Natural killer cell treated with Interleukin-12 subunit alpha and Interleukin-12 subunit beta and Interleukin-15 and Interleukin-18, amount 100 ng/mL, for 72 hours (primary cell): ENCODE measurements around the gene SLC25A51. TPM values are rescaled to one million over a fixed set of nuclear protein-coding genes. Genes with fewer than 3 reads are reported as not detected.

Source experiments
- ATAC-seq, 2 donors: fragments of 150-1000 bp; cut with Tn5 transposase in 1 of 2; sonication (Bioruptor Pico), chemical (Tn5 transposase) in 1 of 2; 2 replicates each; pipeline ENCODE4 v1.10.0; 2021
- DNase-seq: peaks from one replicate; pipeline ENCODE4 v3.0.0; 2022; ENCODE audit warnings: low spot score
- H3K27ac Mint-ChIP-seq, 2 donors: 1 replicate in 1 of 2; 2 replicates in 1 of 2; pipeline ENCODE4 v1.8.0; 2022; ENCODE audit warnings: mixed read lengths in 2 of 2, mild to moderate bottlenecking in 1 of 2, moderate library complexity in 1 of 2
- H3K27me3 Mint-ChIP-seq, 2 donors: 1 replicate in 1 of 2; 2 replicates in 1 of 2; pipeline ENCODE4 v1.8.0; 2022; ENCODE audit warnings: mixed read lengths in 2 of 2
- H3K36me3 Mint-ChIP-seq: one replicate; pipeline ENCODE4 v1.8.0; 2022; ENCODE audit warnings: mixed read lengths
- H3K4me1 Mint-ChIP-seq, 2 donors: 1 replicate in 1 of 2; 2 replicates in 1 of 2; pipeline ENCODE4 v1.8.0; 2022; ENCODE audit warnings: low read depth in 2 of 2, mixed read lengths in 2 of 2, mild to moderate bottlenecking in 1 of 2
- H3K4me3 Mint-ChIP-seq: one replicate; pipeline ENCODE4 v1.8.0; 2022; ENCODE audit warnings: mixed read lengths
- H3K9me3 Mint-ChIP-seq: 2 replicates; pipeline ENCODE4 v1.8.0; 2022; ENCODE audit warnings: mixed read lengths
- total RNA-seq, 2 donors: library from RNA; stranded (reverse); gene quantifications; one replicate each; pipeline ENCODE4 v1.2.3, GENCODE V29; 2022

Gene SLC25A51
- total RNA-seq, 2 donors from 2014 or later: 28.7 to 34.7 TPM

DNA sequence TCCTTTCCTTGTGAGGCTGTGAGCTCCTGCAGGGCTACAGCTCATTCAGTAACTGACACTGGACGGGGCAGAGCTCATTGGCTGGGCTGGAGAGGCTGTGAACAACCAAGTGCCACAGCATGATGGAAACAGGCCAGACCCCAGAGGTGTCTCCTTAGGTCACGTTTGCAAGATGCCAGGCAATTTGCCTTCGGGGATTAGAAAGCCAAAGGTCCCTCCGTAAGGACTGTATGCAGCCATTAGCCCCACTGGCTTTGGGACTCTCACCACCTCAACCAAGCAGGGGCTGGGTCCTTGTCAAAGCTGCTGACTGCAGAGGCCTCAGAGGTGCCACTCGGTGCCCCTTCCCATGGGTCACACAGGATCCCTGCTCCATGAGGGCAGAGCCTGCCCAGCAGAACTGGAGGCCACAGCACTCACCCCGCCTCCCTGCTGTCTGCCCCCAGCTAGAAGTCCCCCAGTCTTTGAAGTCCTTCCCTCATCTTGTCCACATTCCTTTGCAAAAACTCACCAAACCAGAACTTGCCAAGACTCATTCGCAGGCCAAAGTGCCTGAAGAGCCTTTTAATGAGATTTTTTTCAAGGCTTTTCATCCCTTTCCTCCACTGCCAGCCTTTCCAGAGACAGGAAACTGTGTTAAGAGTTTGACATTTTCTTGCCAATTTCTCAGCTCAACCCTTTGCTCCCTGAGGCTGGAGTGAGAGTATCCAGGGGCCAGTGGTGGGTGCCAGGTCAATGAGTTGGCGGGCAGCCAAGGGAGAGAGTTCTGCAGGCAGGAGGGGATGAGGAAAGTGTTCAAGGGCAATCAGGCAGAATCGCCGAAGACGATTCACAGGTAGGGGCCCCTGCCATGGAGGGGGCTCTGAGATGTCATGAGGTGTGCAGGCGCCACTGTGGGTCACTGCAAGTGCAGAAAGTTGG, 39.7 kb upstream of the SLC25A51 start:
- H3K36me3 Mint-ChIP-seq: no peaks in the 10 kb centered on the region
- no peak overlapping the region for H3K27ac Mint-ChIP-seq
- no peaks in the 10 kb centered on the region for H3K27me3 Mint-ChIP-seq
- DNase-seq: no peak
- no peaks in the 10 kb centered on the region for H3K4me1 Mint-ChIP-seq
- H3K9me3 Mint-ChIP-seq: no peaks in the 10 kb centered on the region
- no peak for ATAC-seq
- no peak overlapping the region for H3K4me3 Mint-ChIP-seq

DNA sequence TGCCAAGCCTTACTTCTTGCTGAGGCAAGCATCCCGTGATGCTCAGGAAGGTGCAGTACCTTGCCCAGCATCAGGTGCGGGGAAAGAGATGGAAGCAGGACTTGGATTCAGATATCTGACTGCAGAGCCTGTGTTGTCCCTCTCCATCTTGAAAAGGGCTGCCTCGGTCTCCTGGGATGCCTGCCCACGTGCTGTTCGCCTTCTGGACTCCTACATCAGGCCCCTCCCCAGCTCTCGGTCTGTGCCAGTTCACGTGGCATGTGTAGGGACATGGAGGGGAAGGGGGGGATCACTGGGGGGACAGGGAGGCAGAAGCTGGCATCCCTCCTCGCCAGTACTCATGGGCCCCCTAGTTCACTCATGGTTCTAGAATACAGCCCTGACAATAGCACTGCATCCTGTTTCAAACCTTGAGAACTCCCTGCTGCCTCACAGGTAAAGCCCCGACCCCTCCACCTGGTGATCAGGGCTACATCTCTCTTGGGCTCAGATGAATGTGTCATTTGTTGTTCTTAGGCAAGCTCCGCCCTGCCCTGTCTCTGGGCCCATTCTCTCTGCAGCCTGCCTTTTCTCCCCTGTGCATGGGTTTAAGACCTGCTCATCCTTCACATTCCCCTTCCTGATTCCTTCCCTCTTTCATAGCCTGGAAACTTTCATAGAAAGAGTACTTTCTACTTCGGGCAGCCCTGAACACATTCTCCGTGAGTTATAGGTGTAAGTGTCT, 38.9 kb upstream of the SLC25A51 start:
- no peaks in the 10 kb centered on the region for H3K4me1 Mint-ChIP-seq
- H3K36me3 Mint-ChIP-seq: no peaks in the 10 kb centered on the region
- DNase-seq: no peak
- H3K27me3 Mint-ChIP-seq: no peaks in the 10 kb centered on the region
- no peaks in the 10 kb centered on the region for H3K9me3 Mint-ChIP-seq
- no peak overlapping the region for H3K27ac Mint-ChIP-seq
- H3K4me3 Mint-ChIP-seq: no peak overlapping the region
- no peak for ATAC-seq

DNA sequence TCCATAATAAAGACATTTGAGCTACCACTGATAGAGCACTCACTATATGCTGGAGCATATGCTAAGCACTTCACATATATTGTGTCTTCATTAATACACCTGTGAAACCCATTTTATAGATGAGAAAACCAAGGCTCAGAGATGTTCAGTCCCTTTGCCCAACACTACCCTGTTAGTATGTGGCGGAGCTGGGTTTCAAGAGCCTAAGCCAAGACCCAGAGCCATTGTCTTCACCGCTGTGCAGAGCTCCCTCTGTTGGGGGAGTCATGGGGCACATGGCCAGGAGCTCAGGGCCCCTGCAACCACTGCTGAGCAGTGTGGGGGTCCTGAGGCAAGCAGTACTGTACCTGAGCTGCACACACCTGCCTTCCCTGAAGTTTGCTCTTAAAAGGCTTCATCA, 37.3 kb upstream of the SLC25A51 start:
- no peaks in the 10 kb centered on the region for H3K9me3 Mint-ChIP-seq
- no peaks in the 10 kb centered on the region for H3K27me3 Mint-ChIP-seq
- no peaks in the 10 kb centered on the region for H3K36me3 Mint-ChIP-seq
- no peaks in the 10 kb centered on the region for H3K4me1 Mint-ChIP-seq
- DNase-seq (no peak), ATAC-seq (no peak)
- no peak overlapping the region for H3K4me3 Mint-ChIP-seq
- no peak overlapping the region for H3K27ac Mint-ChIP-seq

DNA sequence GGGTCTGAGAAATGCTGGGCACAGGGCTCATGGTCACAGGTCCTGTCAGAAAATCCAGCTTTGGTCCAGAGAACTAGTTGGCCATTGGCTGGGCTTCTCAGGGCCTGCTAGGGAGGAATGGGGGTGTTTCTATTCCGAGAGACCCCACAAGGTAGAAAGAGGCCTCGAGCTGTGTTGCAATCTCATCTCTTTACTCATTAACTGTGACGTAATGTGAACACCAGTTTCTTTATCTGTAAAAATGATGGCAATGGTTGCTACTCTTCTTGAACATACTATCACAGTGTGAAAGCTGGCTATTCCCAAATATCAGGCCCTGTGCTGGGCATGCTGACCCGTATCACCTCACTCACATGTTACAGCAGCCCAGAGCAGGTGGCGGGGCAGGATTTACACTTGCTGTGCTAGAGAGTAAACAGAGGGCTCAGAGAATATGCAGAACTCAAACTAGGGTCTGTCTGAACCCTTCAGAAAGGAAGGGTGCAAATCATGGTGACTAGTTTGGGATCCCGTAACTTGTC, 35.7 kb upstream of the SLC25A51 start:
- Mint-ChIP-seq H3K4me1 (no peaks in the 10 kb centered on the region), H3K9me3 (no peaks in the 10 kb centered on the region), H3K36me3 (no peaks in the 10 kb centered on the region), H3K27me3 (no peaks in the 10 kb centered on the region), H3K4me3 (no peak overlapping the region), H3K27ac (no peak overlapping the region)
- ATAC-seq (no peak), DNase-seq (no peak)

DNA sequence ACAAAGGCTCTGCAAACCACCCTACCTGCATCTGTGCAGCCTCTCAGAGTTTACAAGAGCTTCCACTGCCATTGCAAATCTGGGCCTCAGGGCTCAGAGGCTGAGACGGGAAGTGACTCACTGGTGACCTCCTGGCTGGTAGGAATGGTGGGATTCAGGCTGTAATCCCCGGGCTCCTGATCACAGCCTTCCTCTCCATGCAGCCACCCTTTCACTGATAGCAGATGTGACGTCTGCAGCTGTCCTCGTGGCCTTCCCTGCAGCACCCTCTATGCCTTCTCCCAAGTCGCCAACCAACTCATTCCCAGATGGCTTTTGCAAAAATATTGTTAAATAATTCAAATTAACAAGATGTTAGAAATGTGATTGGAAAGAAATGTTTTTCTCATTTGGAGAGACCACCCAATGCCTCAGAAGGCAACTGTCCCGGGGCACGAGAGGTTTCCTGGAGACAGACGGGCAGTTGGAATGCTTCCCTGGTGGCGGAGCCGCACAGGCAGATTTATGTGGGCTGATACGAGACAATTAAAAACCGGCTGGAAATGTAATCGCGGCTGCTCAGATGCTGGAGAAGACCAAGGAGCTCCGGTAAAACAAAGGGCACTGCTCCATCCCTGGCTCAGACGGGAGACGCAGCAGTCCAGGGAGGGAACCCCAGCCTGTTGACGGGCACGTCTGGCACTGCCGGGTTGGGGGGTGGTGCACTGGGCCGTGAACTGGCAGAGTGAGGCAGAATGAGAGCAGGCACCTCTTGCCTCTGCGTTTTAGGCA, 34.4 kb upstream of the SLC25A51 start:
- DNase-seq (no peak), ATAC-seq (no peak)
- Mint-ChIP-seq H3K27ac (no peak overlapping the region), H3K36me3 (no peaks in the 10 kb centered on the region), H3K27me3 (no peaks in the 10 kb centered on the region), H3K4me1 (no peaks in the 10 kb centered on the region), H3K4me3 (no peak overlapping the region), H3K9me3 (no peaks in the 10 kb centered on the region)

DNA sequence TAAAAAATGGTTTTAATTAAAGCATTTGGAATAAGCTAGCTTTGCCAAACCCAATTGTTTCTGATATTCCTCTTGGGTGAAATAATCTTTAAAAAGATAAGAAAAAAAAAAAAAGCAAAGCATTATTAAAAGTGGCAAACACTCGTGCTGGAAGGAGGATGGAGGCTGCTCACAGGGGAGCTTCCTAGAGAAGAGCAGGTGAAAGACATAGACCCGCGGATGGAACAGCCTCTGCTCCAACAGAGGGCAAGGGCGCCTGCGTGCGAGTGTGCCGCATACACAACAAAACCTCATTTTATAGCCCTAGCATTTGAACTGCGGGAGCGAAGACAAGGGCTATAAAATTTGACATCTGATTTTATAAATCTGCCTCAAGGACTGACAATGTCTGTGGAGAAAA, 33.4 kb upstream of the SLC25A51 start:
- H3K36me3 Mint-ChIP-seq: no peaks in the 10 kb centered on the region
- no peak for DNase-seq
- H3K27me3 Mint-ChIP-seq: no peaks in the 10 kb centered on the region
- no peak for ATAC-seq
- H3K9me3 Mint-ChIP-seq: no peaks in the 10 kb centered on the region
- no peak overlapping the region for H3K4me3 Mint-ChIP-seq
- no peak overlapping the region for H3K27ac Mint-ChIP-seq
- H3K4me1 Mint-ChIP-seq: no peaks in the 10 kb centered on the region

DNA sequence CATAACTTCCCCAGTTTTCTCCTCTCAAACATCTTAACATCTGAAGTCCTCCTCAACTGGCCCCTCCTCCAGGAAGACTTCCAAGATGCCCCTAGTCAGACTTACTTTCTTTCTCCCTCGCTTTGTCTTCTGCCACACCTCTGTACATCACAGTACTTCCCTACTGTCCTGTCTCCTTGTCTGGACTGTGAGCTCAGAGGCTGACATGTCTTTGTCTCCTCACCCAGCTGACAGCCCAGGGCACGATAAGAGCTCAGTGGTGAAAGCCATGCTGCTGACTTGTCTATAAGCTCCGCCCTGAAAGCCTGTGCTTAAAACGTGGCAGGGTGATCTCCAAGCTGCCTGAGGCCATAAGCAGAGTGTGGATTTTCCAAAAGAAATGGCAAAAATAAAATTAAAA, 33.0 kb upstream of the SLC25A51 start:
- ATAC-seq (no peak), DNase-seq (no peak)
- Mint-ChIP-seq H3K36me3 (no peaks in the 10 kb centered on the region), H3K27ac (no peak overlapping the region), H3K9me3 (no peaks in the 10 kb centered on the region), H3K27me3 (no peaks in the 10 kb centered on the region), H3K4me3 (no peak overlapping the region), H3K4me1 (no peaks in the 10 kb centered on the region)

DNA sequence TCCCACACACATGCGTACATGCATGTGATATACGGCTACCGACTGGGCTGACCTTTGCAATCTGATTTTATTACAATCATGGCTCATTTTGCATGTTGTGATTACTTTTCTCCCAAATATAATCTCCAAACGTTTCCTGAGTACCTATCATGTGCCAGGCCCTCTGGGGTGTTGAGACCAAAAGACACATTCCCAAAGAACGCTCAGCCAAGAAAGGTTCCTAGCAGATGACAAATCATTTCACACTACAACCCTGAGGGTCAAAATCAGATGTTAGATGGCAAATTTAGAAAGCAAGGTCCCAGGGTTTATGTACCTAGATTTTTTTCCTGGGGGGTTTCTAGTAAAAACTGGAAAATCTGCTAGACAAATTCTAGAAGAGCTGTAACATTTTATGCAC, 32.4 kb upstream of the SLC25A51 start:
- ATAC-seq (no peak), DNase-seq (no peak)
- H3K4me3 Mint-ChIP-seq: no peak overlapping the region
- H3K36me3 Mint-ChIP-seq: no peaks in the 10 kb centered on the region
- H3K9me3 Mint-ChIP-seq: no peaks in the 10 kb centered on the region
- no peaks in the 10 kb centered on the region for H3K4me1 Mint-ChIP-seq
- no peaks in the 10 kb centered on the region for H3K27me3 Mint-ChIP-seq
- H3K27ac Mint-ChIP-seq: no peak overlapping the region

DNA sequence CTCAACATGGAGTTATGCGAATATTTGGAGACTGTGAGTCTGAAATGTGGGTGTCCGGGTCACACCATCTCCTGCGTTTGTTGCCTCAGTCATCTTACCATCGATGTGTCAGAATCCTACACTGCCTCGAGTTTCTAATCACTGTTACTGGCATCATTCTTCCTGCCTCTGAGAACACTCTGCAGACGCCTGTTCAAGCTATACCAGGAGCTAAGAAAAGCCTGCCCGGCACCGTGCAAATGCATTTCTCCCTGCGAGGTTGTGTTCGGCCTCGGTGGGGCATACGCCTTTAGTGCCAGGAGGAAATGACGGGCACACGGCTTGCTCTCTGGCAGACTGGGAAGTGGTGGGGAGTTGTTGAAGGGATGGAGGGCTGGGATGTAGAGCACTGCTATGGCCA, 31.2 kb upstream of the SLC25A51 start:
- Mint-ChIP-seq H3K9me3 (no peaks in the 10 kb centered on the region), H3K36me3 (no peaks in the 10 kb centered on the region), H3K4me1 (no peaks in the 10 kb centered on the region), H3K27ac (no peak overlapping the region), H3K4me3 (no peak overlapping the region), H3K27me3 (no peaks in the 10 kb centered on the region)
- ATAC-seq (no peak), DNase-seq (no peak)

DNA sequence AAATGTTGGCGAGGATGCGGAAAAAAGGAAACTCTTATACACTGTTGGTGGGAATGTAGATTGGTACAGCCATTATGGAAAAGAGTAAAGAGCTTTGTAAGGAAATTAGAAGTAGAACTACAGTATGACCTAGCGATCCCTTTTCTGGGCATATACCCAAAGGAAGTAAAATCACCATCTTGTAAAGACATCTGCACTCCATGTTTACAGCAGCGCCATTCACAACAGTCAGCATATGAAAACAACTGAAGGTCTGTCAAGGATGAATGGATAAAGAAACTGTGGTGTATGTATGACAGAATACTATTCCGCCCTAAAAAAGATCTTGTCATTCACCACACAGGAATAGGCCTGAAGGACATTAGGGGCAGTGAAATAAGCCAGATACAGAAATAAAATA, 27.7 kb upstream of the SLC25A51 start:
- ATAC-seq (no peak), DNase-seq (no peak)
- Mint-ChIP-seq H3K27ac (no peak overlapping the region), H3K9me3 (no peaks in the 10 kb centered on the region), H3K36me3 (no peaks in the 10 kb centered on the region), H3K4me1 (peaks cover 0 to 3% of the 10 kb centered on the region in 2 donors), H3K4me3 (no peak overlapping the region), H3K27me3 (no peaks in the 10 kb centered on the region)

DNA sequence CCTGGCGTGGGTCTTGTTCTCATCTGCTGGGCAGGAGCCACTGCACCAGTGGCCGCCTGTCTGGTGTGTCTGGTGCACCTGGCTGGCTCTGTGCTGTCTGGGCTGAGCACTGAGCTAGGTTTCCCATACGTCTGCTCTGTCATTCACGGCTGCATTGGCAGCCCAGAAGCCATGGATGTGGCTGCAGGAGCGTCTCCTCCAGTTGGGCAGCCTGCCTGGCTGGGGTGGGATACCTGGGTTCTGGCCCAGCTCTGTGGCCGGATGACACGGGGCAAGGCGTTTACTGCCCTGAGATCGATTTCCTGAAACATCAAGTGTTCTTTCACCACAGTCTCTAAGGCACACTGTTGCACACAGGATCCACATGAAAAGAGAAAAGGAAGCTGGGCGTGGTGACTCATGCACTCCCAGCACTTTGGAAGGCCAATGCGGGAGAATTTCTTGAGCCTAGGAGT, 25.5 kb upstream of the SLC25A51 start:
- H3K27me3 Mint-ChIP-seq: no peaks in the 10 kb centered on the region
- no peak for ATAC-seq
- no peaks in the 10 kb centered on the region for H3K36me3 Mint-ChIP-seq
- DNase-seq: no peak
- no peaks in the 10 kb centered on the region for H3K9me3 Mint-ChIP-seq
- no peak overlapping the region for H3K4me3 Mint-ChIP-seq
- no peak overlapping the region for H3K27ac Mint-ChIP-seq
- peaks cover 0 to 3% of the 10 kb centered on the region in 2 donors for H3K4me1 Mint-ChIP-seq

DNA sequence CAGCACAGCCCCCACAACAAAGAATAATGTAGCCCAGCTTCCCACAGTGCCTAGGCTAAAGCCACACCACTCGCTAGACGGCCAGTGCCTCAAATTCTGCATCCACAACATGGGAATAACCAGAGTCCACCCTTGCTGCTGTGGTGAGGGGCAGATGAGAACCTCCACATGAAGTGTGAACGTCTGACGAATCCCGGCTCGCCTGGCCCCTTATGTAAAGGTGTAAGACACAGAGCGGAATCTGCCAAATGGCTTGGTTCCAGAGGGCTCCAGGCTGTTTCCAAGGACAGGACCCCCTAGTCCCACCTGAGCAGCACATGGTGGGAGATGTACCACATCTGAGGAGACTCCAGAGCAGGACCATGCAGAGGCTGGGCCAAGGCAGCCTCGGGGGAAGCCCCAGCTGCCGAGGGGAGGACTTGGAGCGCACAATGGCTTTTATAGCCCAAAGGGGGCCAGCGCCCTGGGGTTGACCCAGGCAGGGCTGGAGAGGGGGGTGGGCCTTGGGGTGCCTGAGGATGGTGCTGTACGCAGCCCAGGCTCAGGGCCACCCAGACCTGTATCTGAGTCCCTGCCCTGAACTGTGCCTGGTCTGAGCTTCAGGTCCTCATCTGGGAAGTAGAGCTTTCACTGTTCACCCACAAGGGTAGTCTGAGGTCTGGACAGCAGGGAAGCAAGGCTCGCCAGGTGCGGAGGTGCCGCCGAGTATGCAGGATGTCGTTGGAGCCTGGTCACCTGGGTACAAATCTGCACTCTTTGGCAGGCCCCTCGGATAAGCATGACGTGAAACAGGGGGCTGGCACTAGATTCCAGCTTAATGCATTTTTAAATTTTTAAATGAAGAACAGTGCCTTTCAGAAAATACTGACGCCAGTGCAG, 24.9 kb upstream of the SLC25A51 start:
- no peaks in the 10 kb centered on the region for H3K36me3 Mint-ChIP-seq
- H3K9me3 Mint-ChIP-seq: no peaks in the 10 kb centered on the region
- DNase-seq (no peak), ATAC-seq (peak; percentile 27 to 29)
- H3K27me3 Mint-ChIP-seq: no peaks in the 10 kb centered on the region
- no peak overlapping the region for H3K4me3 Mint-ChIP-seq
- H3K27ac Mint-ChIP-seq: no peak overlapping the region
- H3K4me1 Mint-ChIP-seq: peaks cover 0 to 3% of the 10 kb centered on the region in 2 donors
